Suprapubic skin (tissue), 4 donors: ENCODE results near the gene MEMO1. TPM values are rescaled to one million over a fixed set of nuclear protein-coding genes. Genes with fewer than 3 reads are reported as not detected.

ENCODE experiments used
- DNase-seq, 2 donors: peaks; one replicate each; pipeline ENCODE4 v3.0.0-alpha.2; 2019; ENCODE audit warnings: low spot score in 2 of 2
- H3K27ac ChIP-seq: fragments of 200-600 bp; sonication (generic); one replicate; pipeline ENCODE4 v1.5.1; 2019
- H3K27me3 ChIP-seq: fragments of 200-600 bp; sonication (generic); one replicate; pipeline ENCODE4 v1.5.1; 2019
- H3K36me3 ChIP-seq: fragments of 200-600 bp; sonication (generic); one replicate; pipeline ENCODE4 v1.5.1; 2019
- H3K4me1 ChIP-seq: fragments of 200-600 bp; sonication (generic); one replicate; pipeline ENCODE4 v1.5.1; 2019
- H3K4me3 ChIP-seq: fragments of 200-600 bp; sonication (generic); one replicate; pipeline ENCODE4 v1.5.1; 2019; ENCODE audit warnings: mild to moderate bottlenecking
- H3K9me3 ChIP-seq: fragments of 200-600 bp; sonication (generic); one replicate; pipeline ENCODE4 v1.5.1; 2019
- EP300 ChIP-seq: sonication (generic); formaldehyde crosslinking; IDR thresholded peaks from one replicate; pipeline ENCODE4 v1.6.1; 2017; ENCODE audit warnings: antibody characterized with exemption
- POLR2A ChIP-seq, 2 donors: fragments of 450-650 bp; IDR thresholded peaks; one replicate each; pipeline ENCODE4 v1.6.1; 2017; ENCODE audit warnings: antibody characterized with exemption in 2 of 2, mild to moderate bottlenecking in 2 of 2, moderate library complexity in 2 of 2
- POLR2AphosphoS5 ChIP-seq, 3 donors: sonication (generic); formaldehyde crosslinking; IDR thresholded peaks; one replicate each; pipeline ENCODE4 v1.6.1; 2017; ENCODE audit warnings: antibody characterized with exemption in 3 of 3
- WGBS: methylation state at CpG from one replicate; pipeline ENCODE4 v1.1.5; 2018; 5-methylcytosine and 5-hydroxymethylcytosine counted together
- total RNA-seq, 4 donors: library from RNA; depleted of rRNA; stranded (reverse); fragments of >200 nt; gene quantifications; one replicate each; pipeline ENCODE4 v1.1.0, GENCODE V29; 2016
- TF ChIP-seq, protein P1 (sequence below), 2 donors: fragments of 200-600 bp in 1 of 2; fragments of 450-650 bp in 1 of 2; sonication (generic) in 1 of 2; IDR thresholded peaks; one replicate each; pipeline ENCODE4 v1.5.1; 2016 to 2019; ENCODE audit warnings: antibody characterized with exemption in 2 of 2, mild to moderate bottlenecking in 1 of 2, moderate library complexity in 1 of 2

Gene MEMO1
- total RNA-seq, 4 donors from 2014 or later = 31.3 to 36.1 (median 33.2) TPM

DNA sequence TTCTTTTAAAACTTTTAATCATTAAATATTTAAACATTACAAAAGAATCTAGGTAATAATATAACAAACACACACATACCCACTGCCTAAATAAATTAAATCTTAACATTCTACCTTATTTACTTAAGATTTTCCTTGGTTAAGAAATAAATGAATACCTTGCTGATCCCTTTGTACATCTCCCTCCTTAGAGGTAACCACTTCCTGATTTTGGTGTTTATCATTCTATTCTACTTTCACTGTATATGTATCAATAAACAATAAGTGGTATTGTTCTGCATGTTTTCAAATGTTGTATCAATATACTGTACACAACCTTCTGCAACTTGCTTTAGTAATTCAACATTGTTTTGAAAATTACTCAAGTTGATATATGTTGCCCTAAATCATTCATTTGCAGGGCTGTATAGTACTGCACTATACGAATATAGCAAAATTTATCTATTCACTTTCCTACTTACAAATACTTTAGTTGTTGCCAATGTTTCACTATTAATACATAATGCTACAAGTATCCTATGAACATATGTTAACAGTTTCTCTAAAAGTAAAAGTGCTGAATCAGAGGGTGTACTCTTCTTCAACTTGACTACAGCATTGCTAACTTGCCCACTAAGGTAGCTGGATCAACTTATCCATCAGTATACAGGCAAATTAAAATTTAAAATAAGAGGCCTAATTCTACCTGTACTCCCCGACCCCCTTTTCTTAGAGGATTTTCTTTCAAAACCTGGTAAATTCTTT, 65.8 kb downstream of the MEMO1 start:
- WGBS = 94% methylated on average over 2 of the region's 2 CpGs
- no peaks in the 10 kb centered on the region for H3K27me3 ChIP-seq
- H3K36me3 ChIP-seq = peaks cover 12% of the 10 kb centered on the region
- H3K4me3 ChIP-seq = no peak overlapping the region
- no peak overlapping the region for H3K27ac ChIP-seq
- no peak for TF ChIP-seq POLR2A (IDR thresholded peaks at IDR 0.05)
- no peak for TF ChIP-seq POLR2AphosphoS5 (IDR thresholded peaks at IDR 0.05)
- TF ChIP-seq, protein P1, sequence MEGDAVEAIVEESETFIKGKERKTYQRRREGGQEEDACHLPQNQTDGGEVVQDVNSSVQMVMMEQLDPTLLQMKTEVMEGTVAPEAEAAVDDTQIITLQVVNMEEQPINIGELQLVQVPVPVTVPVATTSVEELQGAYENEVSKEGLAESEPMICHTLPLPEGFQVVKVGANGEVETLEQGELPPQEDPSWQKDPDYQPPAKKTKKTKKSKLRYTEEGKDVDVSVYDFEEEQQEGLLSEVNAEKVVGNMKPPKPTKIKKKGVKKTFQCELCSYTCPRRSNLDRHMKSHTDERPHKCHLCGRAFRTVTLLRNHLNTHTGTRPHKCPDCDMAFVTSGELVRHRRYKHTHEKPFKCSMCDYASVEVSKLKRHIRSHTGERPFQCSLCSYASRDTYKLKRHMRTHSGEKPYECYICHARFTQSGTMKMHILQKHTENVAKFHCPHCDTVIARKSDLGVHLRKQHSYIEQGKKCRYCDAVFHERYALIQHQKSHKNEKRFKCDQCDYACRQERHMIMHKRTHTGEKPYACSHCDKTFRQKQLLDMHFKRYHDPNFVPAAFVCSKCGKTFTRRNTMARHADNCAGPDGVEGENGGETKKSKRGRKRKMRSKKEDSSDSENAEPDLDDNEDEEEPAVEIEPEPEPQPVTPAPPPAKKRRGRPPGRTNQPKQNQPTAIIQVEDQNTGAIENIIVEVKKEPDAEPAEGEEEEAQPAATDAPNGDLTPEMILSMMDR (IDR thresholded peaks at IDR 0.05) = no peak
- no peak for TF ChIP-seq EP300
- H3K9me3 ChIP-seq = no peaks in the 10 kb centered on the region
- peaks cover 6% of the 10 kb centered on the region for H3K4me1 ChIP-seq
- DNase-seq = no peak

DNA sequence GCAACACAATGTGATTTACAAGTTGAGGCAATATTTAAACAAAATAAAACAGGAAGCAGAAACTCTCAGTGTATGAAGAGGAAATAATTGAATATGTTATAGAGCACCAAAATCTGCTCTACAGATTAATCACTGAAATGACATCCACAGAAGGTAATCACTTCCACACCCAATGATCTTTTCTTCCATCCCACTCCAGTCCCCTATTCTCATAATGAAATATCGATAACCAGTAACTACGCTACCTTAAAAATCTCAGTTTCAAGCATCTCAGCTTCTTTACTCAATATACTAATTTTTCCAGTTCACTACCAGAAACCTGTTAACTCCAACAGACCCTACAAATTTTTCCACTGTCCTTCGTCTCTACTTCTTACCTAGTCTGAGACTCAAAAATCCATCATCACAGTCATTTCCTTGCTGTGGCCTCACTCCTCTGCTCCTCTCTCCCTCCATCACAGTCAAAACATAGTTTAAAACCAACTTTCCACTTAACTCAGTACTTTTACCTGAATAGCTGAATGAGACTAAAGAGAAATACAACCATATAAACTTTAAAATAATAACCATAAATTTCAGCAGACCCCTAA, 67.1 kb downstream of the MEMO1 start:
- 92% methylated on average over 3 of the region's 3 CpGs for WGBS
- Histone ChIP-seq H3K27ac (no peak overlapping the region), H3K9me3 (no peaks in the 10 kb centered on the region), H3K4me1 (peaks cover 13% of the 10 kb centered on the region), H3K27me3 (no peaks in the 10 kb centered on the region), H3K4me3 (no peak overlapping the region), H3K36me3 (peaks cover 12% of the 10 kb centered on the region)
- no peak for DNase-seq
- TF ChIP-seq POLR2A (IDR thresholded peaks at IDR 0.05) (no peak), EP300 (no peak), POLR2AphosphoS5 (IDR thresholded peaks at IDR 0.05) (no peak)
- TF ChIP-seq, protein P1 (IDR thresholded peaks at IDR 0.05) = no peak

DNA sequence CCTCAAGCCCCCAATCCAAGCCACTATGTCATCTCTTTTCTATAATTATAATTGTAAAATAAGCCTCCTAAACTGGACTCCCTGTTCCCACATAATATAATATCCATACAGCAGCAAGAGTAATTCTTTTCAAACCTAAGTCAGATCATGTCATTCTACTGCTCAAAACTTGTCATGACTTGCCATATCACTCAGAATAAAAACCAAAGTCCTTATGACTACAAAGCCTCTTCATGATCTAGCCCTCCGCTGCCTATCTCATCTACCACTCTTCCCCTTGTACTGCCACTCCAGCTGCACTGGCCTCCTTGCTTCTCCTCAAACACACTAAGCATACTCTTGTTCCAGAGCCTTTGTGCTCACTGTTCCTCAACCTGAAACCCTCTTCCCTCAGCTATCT, 69.9 kb downstream of the MEMO1 start:
- DNase-seq = no peak
- TF ChIP-seq EP300 (no peak), POLR2AphosphoS5 (IDR thresholded peaks at IDR 0.05) (no peak), POLR2A (IDR thresholded peaks at IDR 0.05) (no peak)
- TF ChIP-seq, protein P1 (IDR thresholded peaks at IDR 0.05) = no peak
- Histone ChIP-seq H3K36me3 (peaks cover 12% of the 10 kb centered on the region), H3K27ac (no peak overlapping the region), H3K4me1 (peaks cover 15% of the 10 kb centered on the region), H3K4me3 (no peak overlapping the region), H3K9me3 (no peaks in the 10 kb centered on the region), H3K27me3 (no peaks in the 10 kb centered on the region)
- WGBS = 78% methylated on average over 1 of the region's 1 CpG

DNA sequence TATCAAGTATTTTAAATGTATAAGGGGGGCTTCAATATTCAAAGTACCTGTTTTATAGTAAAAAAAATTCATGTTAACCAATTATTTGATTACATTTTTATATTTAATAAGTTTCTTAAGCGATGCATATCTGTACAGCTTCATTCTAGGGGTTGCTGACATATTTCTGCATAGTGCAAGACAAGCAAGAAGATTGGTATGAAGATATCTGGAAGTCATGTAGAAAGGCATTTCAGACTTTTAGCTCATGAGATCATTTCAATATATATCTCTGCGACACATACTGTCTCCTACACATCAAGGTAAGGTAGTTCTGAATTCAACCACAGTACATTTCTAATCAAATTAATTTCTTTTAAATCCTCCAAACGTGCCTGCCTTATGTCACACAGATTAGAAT, 73.1 kb downstream of the MEMO1 start:
- peaks cover 9% of the 10 kb centered on the region for H3K4me1 ChIP-seq
- TF ChIP-seq, protein P1 (IDR thresholded peaks at IDR 0.05) = no peak
- no peak for TF ChIP-seq POLR2A (IDR thresholded peaks at IDR 0.05)
- no peak for TF ChIP-seq POLR2AphosphoS5 (IDR thresholded peaks at IDR 0.05)
- TF ChIP-seq EP300 = no peak
- H3K9me3 ChIP-seq = no peaks in the 10 kb centered on the region
- DNase-seq = no peak
- H3K36me3 ChIP-seq = peaks cover 5% of the 10 kb centered on the region
- no peak overlapping the region for H3K27ac ChIP-seq
- no peak overlapping the region for H3K4me3 ChIP-seq
- H3K27me3 ChIP-seq = no peaks in the 10 kb centered on the region
- 89% methylated on average over 3 of the region's 3 CpGs for WGBS

DNA sequence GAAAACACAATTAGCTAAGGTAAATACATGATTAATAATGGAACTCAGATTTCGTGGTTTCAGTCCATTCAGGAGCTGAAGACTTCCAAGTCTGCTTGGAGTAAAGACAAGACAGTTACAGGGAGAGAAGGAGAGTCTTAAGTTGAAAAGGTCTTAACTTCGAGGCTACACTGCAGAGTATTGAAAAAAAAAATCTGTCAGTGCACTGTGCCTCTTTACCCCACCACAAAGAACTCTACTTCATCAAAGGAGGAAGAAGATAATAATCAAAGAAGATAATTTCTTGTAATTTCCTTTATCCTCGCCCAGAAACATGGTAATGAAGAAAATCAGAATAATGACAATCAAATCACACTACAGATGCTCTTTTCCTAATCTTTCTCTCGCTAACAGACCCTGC, 75.4 kb downstream of the MEMO1 start:
- Histone ChIP-seq H3K4me1 (peaks cover 9% of the 10 kb centered on the region), H3K9me3 (no peaks in the 10 kb centered on the region), H3K27ac (no peak overlapping the region), H3K27me3 (no peaks in the 10 kb centered on the region), H3K36me3 (peaks cover 1% of the 10 kb centered on the region), H3K4me3 (no peak overlapping the region)
- DNase-seq = no peak
- TF ChIP-seq EP300 (no peak), POLR2AphosphoS5 (IDR thresholded peaks at IDR 0.05) (no peak), POLR2A (IDR thresholded peaks at IDR 0.05) (no peak)
- TF ChIP-seq, protein P1 (IDR thresholded peaks at IDR 0.05) = no peak
- WGBS = 85% methylated on average over 4 of the region's 4 CpGs
